ENCODE measurements around the gene RANBP10. TPM values are rescaled to one million over a fixed set of nuclear protein-coding genes. Genes with fewer than 3 reads are reported as not detected.

The RANBP10 gene
- total and polyA plus RNA-seq, 10 of the 15 experiments (the other 5 are each of a cell fraction or from before 2014, with no cell fraction given): 1.2 to 20.4 (median 10.8) TPM

GRCh38 chr16:67853670-67854069, 47.3 kb upstream of the RANBP10 start:
- FAIRE-seq (no peak), DNase-seq (ENCODE audit: low read depth, low spot score) (no peak)

GRCh38 chr16:67848118-67848517, 41.8 kb upstream of the RANBP10 start:
- TF ChIP-seq POLR2AphosphoS2 (IDR thresholded peaks at IDR 0.05; ENCODE audit: low read depth, low read length) (no peak), ZBTB33 (IDR thresholded peaks at IDR 0.05) (no peak), HDGF (IDR thresholded peaks at IDR 0.05) (no peak), MXI1 (IDR thresholded peaks at IDR 0.05; ENCODE audit: low read depth, low read length) (no peak), FOXK2 (IDR thresholded peaks at IDR 0.05) (no peak), JUNB (IDR thresholded peaks at IDR 0.05) (no peak), MAX (IDR thresholded peaks at IDR 0.05; ENCODE audit: low read depth, low read length) (no peak), IKZF1 (conservative IDR thresholded peaks at IDR 0.05) (no peak), RBBP5 (conservative IDR thresholded peaks at IDR 0.05) (no peak)
- DNase-seq (ENCODE audit: low read depth, low spot score) (no peak), ATAC-seq (no peak), FAIRE-seq (no peak)
- Histone ChIP-seq H3K9me3 (replicated peaks; ENCODE audit: control insufficient read depth, insufficient read depth, low read length) (no peaks in the 10 kb centered on the region), H3K4me3 (peak overlapping the region; percentile 84), H3K27me3 (replicated peaks in 1 of 2; ENCODE audit: control insufficient read depth in 2 of 2, insufficient read depth in 2 of 2, low read length in 1 of 2) (no peaks in the 10 kb centered on the region), H3K36me3 (ENCODE audit: control insufficient read depth in 2 of 2, insufficient read depth in 2 of 2, low read length in 1 of 2) (peaks cover 0 to 7% of the 10 kb centered on the region in 2 experiments; a peak in 2 of 4 replicates), H4K20me1 (ENCODE audit: control insufficient read depth, insufficient read depth) (no peaks in the 10 kb centered on the region), H3K79me2 (ENCODE audit: control insufficient read depth, insufficient read depth, low read length) (peaks cover 66% of the 10 kb centered on the region), H2AFZ (ENCODE audit: control insufficient read depth, low read depth, low read length) (no peak overlapping the region), H3K4me2 (ENCODE audit: control insufficient read depth, insufficient read depth) (peak overlapping the region; percentile 90), H3K4me1 (ENCODE audit: control insufficient read depth, insufficient read depth, low read length) (peaks cover 26% of the 10 kb centered on the region), H3K27ac (ENCODE audit: control insufficient read depth, insufficient read depth) (peak overlapping the region; percentile 81; the same call in 1 of the 2 replicates), H3K9ac (ENCODE audit: control insufficient read depth, insufficient read depth, low read length) (peak overlapping the region; percentile 77)
- ChIA-PET CTCF (interaction anchor here (0.6 to 1.3 kb wide), 3 partner anchors 9 to 36 kb away, joined by 3 to 5 read pairs (median 4); no protein-coding TSS in a partner anchor), RAD21 (ENCODE audit: unreplicated experiment) (interaction anchor here (1.4 to 1.5 kb wide), 2 partner anchors 35 to 42 kb away, joined by 3 to 5 read pairs; partner anchors contain the start of genes RANBP10 and TSNAXIP1), SMC1A (ENCODE audit: uncharacterized antibody, unreplicated experiment) (interaction anchor here (1.1 to 1.2 kb wide), 2 partner anchors 15 to 23 kb away, joined by 3 read pairs; no protein-coding TSS in a partner anchor), POLR2A (interaction anchor here (1.0 to 1.2 kb wide), 2 partner anchors 14 to 33 kb away, joined by 3 read pairs; no protein-coding TSS in a partner anchor)
- no TSS peak for BruUV-seq (replicated peaks)
- WGBS (ENCODE audit: insufficient coverage, insufficient replicate concordance, low lambda C conversion rate, missing lambda C conversion rate): 97% methylated on average over 11 of the region's 11 CpGs
- in situ Hi-C loops (cut with MboI): no loop called here
- intact Hi-C loops (cut with micrococcal nuclease; ENCODE audit: unreplicated experiment): no loop called here

More at GRCh38 chr16:67853670-67854069, 47.3 kb upstream of the RANBP10 start:
- Histone ChIP-seq H4K20me1 (ENCODE audit: control insufficient read depth, insufficient read depth) (no peaks in the 10 kb centered on the region), H3K9me3 (replicated peaks; ENCODE audit: control insufficient read depth, insufficient read depth, low read length) (no peaks in the 10 kb centered on the region), H3K27ac (ENCODE audit: control insufficient read depth, insufficient read depth) (no peak overlapping the region), H3K36me3 (ENCODE audit: control insufficient read depth in 2 of 2, insufficient read depth in 2 of 2, low read length in 1 of 2) (peaks cover 0 to 5% of the 10 kb centered on the region in 2 experiments; a peak in 2 of 4 replicates), H3K27me3 (replicated peaks in 1 of 2; ENCODE audit: control insufficient read depth in 2 of 2, insufficient read depth in 2 of 2, low read length in 1 of 2) (no peaks in the 10 kb centered on the region), H3K4me2 (ENCODE audit: control insufficient read depth, insufficient read depth) (no peak overlapping the region), H3K9ac (ENCODE audit: control insufficient read depth, insufficient read depth, low read length) (no peak overlapping the region), H3K4me3 (no peak overlapping the region), H3K79me2 (ENCODE audit: control insufficient read depth, insufficient read depth, low read length) (peaks cover 57% of the 10 kb centered on the region), H2AFZ (ENCODE audit: control insufficient read depth, low read depth, low read length) (no peak overlapping the region), H3K4me1 (ENCODE audit: control insufficient read depth, insufficient read depth, low read length) (no peaks in the 10 kb centered on the region)
- TF ChIP-seq SUZ12 (IDR thresholded peaks at IDR 0.05; ENCODE audit: unreplicated experiment): no peak
- in situ Hi-C loops (cut with MboI) (no loop called here), intact Hi-C loops (cut with micrococcal nuclease; ENCODE audit: unreplicated experiment) (no loop called here)
- 100% methylated on average over 3 of the region's 3 CpGs for WGBS (ENCODE audit: insufficient coverage, insufficient replicate concordance, low lambda C conversion rate, missing lambda C conversion rate)
- BruUV-seq (replicated peaks): no TSS peak
- RAD21 ChIA-PET (ENCODE audit: unreplicated experiment): no interaction called here
- SMC1A ChIA-PET (ENCODE audit: uncharacterized antibody, unreplicated experiment): interaction anchor here (0.5 kb wide), 1 partner anchor 385 kb away, joined by 3 read pairs; no protein-coding TSS in a partner anchor
- POLR2A ChIA-PET: no interaction called here
- no peak for ATAC-seq
- CTCF ChIA-PET: interaction anchor here (0.6 kb wide), 1 partner anchor 148 kb away, joined by 3 read pairs; no protein-coding TSS in a partner anchor
